Activated gamma-delta T cell treated with Interleukin-2 at 50 U/mL for 16 hours (primary cell): Measurements from ENCODE around the gene TIMM8B.
A peak's percentile ranks its signal among the peaks of the same experiment; 100 is the strongest.
"Not testable (repeated sequence)": the region's sequence is repeated elsewhere in the genome, so short reads cannot be mapped to it uniquely, and the experiment has no call there.

Source experiments
- DNase-seq: peaks from one replicate; pipeline ENCODE4 v3.0.0-alpha.2; 2020

Gene TIMM8B

DNA sequence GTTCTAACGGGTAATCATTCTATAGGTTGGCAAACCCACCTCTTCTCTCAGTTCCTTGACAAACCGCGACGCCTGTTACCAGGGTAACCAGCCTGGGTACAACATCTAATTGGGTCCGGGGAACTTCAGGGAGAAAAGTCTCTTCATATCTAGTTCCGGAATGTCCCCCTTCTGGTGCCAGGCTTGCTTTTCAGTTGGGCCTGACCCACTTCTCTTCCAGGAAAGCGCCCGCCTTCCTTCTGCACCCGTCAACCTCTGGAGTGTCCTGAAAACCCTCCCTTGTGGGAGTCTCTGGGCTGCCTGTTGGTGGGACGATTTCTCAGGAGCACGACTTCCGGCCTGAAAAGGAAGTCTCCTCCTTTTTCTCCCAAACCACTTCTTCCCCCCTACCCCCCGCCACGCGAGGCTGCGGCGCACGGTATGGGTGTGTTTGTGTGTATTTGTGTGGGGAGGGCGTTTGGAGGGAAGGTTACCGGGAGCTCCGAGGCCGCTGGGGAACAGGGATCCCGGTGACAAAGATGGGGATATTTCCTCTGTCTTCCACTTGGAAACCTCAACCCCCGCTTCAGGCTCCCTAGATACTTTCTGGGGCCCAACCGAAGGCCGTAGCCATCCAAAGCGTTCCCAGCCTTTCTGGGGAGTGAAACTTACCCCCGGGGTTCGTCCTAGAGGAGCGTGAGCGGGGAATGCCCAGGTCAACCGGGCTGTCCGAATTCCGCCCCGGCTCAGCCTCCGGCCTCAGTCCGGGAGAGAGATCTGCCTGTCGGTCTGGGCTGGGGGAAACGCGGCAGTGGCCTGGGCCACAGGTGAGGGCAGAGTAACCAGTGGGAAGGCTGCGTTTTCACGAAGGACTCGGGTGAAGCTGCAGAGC is 12.4 kb downstream of the TIMM8B start, which contains the start of the genes NKAPD1 and PIH1D2:
Gene NKAPD1 (plus strand): TSS at position 359 of the 871 bp plus-strand sequence. CDS start 1,276 bp downstream, outside the sequence.
Gene PIH1D2 (minus strand): TSS at position 77 of the 871 bp plus-strand sequence. CDS start 843 bp downstream, outside the sequence.
- DNase-seq = peak; percentile 76

DNA sequence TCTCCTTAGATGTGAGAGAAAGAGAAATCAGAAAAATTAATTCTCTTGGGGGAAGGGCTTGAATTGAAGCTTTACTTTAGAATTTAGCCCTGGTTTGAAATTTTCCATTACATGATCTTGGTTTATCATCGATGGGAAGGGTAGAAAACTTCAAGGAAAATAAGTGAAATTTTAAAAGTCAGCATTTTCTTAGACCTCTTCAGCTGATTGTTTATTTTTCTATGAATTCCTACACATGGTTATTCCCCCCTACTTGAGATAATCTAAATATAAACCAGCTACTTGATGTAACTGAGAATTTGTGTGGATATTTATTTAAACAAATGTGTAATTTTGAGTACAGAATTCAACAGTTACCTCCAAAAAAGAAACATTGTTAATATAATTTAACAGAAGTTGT is 23.6 kb downstream of the TIMM8B start:
- no peak for DNase-seq

DNA sequence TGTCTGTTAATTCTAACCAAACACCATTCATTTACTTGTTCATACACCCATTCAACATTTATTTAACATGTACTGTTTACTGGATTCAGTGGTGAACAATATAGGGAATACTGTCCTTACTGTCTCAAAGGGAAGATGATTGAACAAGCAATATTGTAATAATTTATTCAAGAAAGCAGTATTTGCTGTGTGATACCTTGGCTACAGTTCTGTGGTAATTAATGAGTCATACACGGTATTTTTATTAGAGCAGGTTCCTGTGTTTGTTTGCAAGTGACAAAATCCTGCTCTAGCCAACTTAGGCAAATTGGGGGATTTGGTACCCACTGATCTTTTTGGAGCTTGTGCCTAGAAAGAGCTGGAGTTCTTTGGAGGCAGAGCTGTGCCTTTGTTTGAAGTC is 28.5 kb downstream of the TIMM8B start:
- DNase-seq = no peak

DNA sequence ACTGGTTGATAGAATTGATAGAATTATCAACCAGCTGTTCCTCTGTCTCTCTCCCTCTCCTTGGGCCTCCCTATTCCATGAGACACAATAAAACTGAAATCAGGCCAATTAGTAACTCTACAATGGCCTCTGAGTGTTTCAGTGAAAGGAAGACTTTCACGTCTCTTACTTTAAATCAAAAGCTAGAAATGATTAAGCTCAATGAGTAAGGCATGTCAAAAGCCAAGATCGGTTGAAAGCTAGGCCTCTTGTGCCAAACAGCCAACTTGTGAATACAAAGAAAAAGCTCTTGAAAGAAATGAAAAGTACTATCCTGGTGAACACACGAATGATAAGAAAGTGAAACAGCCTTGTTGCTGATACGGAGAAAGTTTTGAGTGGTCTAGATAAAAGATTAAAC is 29.4 kb downstream of the TIMM8B start:
- no peak for DNase-seq

DNA sequence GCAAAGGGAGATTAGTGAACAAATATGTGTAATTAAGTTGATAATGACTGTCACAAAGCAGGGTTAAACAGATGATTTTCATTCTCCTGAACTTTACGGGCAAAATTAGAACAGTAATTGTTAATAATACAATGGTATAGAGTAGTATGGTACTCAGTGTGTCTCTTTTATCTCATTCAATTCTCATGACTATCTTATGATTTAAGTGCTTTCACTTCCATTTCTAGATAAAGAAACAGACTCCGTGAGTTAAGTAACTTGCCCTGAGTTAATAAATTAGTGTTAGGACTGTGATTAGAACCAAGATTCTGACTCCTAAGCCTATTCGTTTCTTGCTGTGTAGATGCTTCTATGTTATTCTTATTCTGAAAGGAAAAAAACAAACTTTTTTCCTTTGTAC is 34.8 kb downstream of the TIMM8B start:
- no peak for DNase-seq

DNA sequence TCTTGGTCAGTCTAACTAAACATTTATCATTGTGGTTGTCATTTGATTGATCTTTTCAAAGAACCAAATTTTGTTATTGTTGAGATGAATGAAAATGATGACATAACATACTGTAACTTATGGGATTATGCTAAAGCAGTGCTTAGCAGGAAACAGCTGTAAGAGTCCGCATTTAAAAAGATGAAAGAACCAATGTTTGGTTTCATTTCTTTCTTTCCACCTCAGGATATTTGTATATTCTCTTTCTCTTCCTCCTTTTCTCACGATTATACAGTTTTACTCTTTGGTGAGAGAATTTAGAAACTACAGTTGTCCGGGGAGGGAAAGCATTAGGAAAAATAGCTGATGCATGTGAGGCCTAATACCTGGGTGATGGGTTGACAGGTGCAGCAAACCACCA is 35.8 kb downstream of the TIMM8B start:
- no peak for DNase-seq

DNA sequence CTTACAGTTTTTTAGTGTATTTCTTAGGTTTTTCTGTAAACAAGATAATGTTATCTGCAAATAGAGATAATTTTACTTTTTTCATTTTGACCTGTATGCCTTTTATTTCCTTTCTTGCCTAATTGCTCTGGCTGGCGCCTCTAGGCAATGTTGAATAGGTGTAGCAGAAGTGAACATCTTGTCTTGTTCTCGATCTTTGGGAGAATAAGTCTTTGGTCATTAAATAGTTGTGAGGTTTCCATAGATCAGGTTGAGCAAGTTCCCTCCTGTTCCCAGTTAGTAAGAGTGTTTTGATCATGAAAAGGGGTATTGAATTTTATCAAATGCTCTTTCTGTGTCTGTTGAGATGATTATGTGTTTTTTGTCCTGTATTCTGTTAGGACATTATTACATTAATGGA is 36.8 kb downstream of the TIMM8B start:
- DNase-seq = no peak

DNA sequence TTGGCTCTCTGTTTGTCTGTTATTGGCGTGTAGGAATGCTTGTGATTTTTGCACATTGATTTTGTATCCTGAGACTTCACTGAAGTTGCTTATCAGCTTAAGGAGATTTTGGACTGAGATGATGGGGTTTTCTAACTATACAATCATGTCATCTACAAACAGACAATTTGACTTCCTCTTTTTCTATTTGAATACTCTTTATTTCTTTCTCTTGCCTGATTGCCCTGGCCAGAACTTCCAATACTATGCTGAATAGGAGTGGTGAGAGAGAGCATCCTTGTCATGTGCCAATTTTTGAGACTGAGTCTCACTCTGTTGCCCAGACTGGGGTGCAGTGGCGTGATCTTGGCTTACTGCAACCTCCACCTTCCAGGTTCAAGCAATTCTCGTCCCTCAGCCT is 38.3 kb downstream of the TIMM8B start:
- not testable (repeated sequence) for DNase-seq

DNA sequence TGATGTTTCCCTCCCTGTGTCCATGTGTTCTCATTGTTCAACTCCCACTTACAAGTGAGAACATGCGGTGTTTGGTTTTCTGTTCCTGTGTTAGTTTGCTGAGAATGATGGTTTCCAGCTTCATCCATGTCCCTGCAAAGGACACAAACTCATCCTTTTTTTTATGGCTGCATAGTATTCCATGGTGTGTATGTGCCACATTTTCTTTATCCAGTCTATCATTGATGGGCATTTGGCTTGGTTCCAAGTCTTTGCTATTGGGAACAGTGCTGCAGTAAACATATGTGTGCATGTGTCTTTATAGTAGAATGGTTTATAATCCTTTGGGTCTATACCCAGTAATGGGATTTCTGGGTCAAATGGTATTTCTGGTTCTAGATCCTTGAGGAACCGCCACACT is 39.9 kb downstream of the TIMM8B start:
- not testable (repeated sequence) for DNase-seq

DNA sequence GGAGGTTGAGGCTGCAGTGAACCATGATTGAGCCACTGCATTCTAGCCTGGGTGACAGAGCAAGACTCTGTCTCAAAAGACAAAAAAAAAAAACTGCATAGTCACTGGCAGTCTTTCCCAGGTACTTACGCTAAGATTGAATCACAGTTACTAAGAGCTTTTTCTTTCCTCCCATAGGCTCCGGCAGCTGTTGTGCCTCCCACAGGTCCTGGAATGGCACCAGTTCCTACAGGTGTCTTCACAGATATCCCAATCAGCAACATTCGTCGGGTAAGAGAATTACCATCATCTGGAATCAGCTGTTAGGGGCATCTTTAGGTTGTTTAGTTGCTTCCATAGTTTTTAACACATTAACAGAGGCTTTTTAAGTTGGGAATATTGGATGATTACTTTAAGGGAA is 41.6 kb downstream of the TIMM8B start:
- DNase-seq = no peak

DNA sequence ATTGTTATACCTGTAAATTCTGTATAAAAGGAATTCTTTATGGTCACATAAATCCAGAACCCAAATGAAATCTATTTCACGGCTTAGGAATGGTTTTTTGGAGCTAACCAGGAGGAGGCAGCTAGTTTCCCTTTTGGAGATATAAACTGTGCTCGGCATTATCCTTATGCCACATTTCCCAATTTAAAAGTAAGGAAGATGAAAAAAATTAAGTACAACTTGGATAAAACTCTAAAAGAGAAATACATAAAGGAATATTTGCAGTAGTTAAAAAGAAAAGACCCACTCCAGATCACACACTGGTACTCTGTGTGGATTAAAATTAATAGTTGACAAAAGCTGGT is 43.6 kb downstream of the TIMM8B start:
- DNase-seq = no peak

DNA sequence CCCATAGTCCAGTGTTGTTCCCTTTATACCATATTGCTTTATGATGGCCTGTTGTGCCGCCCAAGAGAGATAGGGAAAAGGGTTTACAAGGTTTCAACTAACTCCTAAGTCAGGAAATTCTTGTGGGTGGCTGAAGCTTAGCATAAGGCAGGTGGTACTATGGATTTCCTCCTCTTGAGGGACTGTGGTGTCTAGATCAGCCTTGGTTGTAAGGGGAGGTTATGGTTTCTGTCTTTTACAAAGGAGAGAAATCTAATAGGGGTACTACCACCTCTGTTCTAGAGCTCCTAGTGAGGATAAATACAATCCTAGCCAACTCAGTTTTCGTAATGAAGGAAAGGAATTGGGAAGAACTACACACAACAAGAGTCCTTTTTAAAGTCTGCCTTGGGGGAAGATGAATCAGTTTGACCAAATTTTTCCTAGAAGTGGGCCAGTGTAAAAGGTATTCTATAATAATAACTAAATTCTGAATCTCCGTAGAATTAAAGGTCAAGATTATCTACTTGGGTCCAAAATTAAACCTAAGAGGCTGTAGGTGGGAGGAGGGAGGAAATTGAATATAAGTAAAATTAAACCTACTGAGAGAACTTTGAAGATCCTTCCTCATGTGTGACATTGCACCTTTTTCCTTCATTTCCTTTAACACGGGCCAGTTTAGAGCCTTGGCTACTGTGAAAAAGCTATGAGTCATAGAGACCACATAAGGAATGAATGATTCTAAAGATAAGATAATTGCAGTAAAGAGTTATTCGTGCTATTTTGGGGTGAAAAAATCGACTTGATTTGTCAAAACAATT is 44.2 kb downstream of the TIMM8B start:
- no peak for DNase-seq

DNA sequence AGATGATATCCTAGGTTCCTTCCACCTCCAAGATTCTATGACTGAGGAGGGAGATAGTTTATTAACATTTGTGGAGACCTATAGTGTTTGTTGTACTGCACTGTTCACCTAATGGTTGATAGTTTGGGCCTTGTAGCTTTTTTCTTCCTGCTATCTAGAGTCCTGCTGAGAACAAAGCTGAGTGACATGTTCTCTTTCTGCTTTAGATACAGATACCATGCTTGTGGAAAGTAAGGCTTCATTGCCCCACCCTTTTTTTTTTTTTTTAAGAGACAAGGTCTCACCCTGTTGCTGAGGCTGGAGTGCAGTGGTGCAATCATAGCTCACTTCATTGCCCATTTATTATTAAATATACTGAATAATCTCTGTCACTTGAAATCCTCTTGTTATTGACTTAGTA is 49.0 kb downstream of the TIMM8B start:
- DNase-seq = no peak
